WERI-Rb-1 (cell line): ENCODE data around the gene CCDC86.

ENCODE experiments used
- DNase-seq: peaks from one replicate; pipeline ENCODE4 v3.0.0-alpha.2; 2020
- H3K27ac ChIP-seq: fragments of 250-450 bp; sonication (Bioruptor Pico); 2 replicates; pipeline ENCODE4 v1.5.1; 2020; ENCODE audit warnings: mild to moderate bottlenecking, moderate library complexity
- H3K27me3 ChIP-seq: fragments of 250-450 bp; sonication (Bioruptor Pico); 2 replicates; pipeline ENCODE4 v1.5.1; 2021; ENCODE audit warnings: mild to moderate bottlenecking, low read depth, moderate library complexity; ENCODE audit not compliant: insufficient read depth, severe bottlenecking
- H3K36me3 ChIP-seq: fragments of 250-450 bp; sonication (Bioruptor Pico); 2 replicates; pipeline ENCODE4 v1.5.1; 2020; ENCODE audit warnings: mild to moderate bottlenecking, moderate library complexity
- H3K4me3 ChIP-seq: 2 replicates; pipeline ENCODE4 v1.5.1; 2011; ENCODE audit warnings: low read depth, mild to moderate bottlenecking, control low read depth, low read length
- H3K9me3 ChIP-seq: fragments of 250-450 bp; sonication (Bioruptor Pico); 2 replicates; pipeline ENCODE4 v1.5.1; 2021; ENCODE audit warnings: mild to moderate bottlenecking, moderate library complexity; ENCODE audit not compliant: severe bottlenecking
- TF ChIP-seq, protein P1 (sequence below): IDR thresholded peaks from 2 replicates; pipeline ENCODE4 v1.5.1; 2011; ENCODE audit warnings: low read depth, mild to moderate bottlenecking, control low read depth, inconsistent platforms, low read length

CCDC86 gene

DNA sequence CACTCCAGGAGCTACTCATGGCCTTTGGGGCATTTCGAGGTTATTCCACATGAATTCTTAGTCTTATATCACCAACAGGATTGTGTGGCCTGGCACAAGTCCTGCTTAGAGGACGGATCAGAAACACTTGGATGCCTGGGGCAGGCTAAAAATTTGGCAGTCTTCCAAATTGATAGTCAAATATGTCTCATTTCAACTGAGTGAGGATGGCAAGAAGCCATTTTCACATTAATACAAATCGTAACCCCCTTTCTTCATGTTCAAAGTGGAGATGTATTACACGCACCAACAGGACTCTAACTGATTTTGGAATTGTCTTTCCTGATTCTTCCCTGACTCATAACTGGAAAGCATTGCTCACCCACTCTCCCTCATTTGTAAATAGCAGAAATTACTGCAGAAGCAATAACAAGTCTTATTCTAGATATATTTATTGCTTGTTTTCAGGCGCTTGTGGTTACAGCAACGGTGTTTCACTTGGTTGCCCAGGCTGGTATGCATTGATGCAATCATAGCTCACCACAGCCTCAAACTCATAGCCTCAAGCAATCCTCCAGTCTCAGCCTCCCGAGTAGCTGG is 10.3 kb upstream of the CCDC86 start:
- no peak for DNase-seq

DNA sequence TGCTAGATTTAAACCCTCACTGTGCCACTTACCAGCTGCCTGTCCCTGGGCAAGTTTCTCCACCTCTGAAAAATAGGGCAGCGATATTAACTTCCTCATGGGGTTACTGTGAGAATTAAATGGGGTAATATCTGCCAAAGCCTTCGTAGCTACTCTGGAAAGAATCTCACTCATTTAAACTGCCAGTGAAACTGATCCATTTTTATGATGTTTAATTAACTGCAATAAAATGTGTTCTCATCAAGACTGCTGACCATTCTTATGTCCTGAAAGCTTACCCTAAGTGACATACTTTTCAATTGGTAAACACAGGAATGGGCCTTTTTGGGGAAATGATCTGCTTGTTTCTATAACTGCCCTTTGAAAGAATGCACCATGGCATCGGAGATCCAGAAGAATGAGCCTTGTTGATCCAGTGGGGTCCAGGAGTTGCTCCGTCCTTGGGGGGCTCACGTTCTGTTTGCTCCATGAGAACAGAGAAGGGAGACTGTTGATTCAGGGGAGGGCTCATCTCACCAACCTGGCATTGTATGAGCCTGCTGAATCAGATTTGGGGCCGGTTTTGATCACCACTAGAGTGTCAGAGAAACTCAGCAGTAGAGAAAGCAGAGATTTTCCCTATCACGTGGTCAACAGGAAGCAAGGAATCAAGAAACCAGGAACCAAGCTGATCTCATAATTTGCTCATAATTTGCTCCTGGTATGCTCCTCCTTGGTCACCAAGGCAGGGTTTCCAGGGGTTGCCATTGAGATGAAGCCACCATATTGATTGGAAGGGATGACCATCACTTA is 7.0 kb upstream of the CCDC86 start:
- no peak for DNase-seq
- TF ChIP-seq, protein P1, sequence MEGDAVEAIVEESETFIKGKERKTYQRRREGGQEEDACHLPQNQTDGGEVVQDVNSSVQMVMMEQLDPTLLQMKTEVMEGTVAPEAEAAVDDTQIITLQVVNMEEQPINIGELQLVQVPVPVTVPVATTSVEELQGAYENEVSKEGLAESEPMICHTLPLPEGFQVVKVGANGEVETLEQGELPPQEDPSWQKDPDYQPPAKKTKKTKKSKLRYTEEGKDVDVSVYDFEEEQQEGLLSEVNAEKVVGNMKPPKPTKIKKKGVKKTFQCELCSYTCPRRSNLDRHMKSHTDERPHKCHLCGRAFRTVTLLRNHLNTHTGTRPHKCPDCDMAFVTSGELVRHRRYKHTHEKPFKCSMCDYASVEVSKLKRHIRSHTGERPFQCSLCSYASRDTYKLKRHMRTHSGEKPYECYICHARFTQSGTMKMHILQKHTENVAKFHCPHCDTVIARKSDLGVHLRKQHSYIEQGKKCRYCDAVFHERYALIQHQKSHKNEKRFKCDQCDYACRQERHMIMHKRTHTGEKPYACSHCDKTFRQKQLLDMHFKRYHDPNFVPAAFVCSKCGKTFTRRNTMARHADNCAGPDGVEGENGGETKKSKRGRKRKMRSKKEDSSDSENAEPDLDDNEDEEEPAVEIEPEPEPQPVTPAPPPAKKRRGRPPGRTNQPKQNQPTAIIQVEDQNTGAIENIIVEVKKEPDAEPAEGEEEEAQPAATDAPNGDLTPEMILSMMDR: no peak
- no peak overlapping the region for H3K27ac ChIP-seq
- H3K36me3 ChIP-seq: no peaks in the 10 kb centered on the region
- no peaks in the 10 kb centered on the region for H3K9me3 ChIP-seq
- no peak overlapping the region for H3K4me3 ChIP-seq
- H3K27me3 ChIP-seq: no peaks in the 10 kb centered on the region

More for the DNA sequence above, 10.3 kb upstream of the CCDC86 start:
- Histone ChIP-seq H3K36me3 (no peaks in the 10 kb centered on the region), H3K27ac (no peak overlapping the region), H3K4me3 (no peak overlapping the region), H3K9me3 (no peaks in the 10 kb centered on the region), H3K27me3 (no peaks in the 10 kb centered on the region)
- TF ChIP-seq, protein P1: no peak

DNA sequence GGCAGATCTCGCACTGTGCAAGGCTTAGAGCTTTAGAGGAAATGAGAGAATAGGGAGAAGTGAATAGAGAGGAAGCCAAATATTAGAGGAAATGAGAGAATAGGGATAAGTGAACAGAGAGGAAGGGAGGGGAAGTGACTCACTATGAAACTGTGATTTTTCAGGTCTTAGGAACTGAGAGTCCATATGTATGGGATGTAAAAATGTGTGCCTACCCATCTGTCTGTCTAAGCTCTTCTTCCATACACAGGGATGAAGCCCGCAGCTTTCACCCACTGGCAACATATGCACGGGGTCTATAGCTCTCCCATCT is 6.4 kb upstream of the CCDC86 start:
- no peaks in the 10 kb centered on the region for H3K9me3 ChIP-seq
- DNase-seq: no peak
- H3K27ac ChIP-seq: no peak overlapping the region
- H3K27me3 ChIP-seq: no peaks in the 10 kb centered on the region
- TF ChIP-seq, protein P1: no peak
- no peak overlapping the region for H3K4me3 ChIP-seq
- no peaks in the 10 kb centered on the region for H3K36me3 ChIP-seq

DNA sequence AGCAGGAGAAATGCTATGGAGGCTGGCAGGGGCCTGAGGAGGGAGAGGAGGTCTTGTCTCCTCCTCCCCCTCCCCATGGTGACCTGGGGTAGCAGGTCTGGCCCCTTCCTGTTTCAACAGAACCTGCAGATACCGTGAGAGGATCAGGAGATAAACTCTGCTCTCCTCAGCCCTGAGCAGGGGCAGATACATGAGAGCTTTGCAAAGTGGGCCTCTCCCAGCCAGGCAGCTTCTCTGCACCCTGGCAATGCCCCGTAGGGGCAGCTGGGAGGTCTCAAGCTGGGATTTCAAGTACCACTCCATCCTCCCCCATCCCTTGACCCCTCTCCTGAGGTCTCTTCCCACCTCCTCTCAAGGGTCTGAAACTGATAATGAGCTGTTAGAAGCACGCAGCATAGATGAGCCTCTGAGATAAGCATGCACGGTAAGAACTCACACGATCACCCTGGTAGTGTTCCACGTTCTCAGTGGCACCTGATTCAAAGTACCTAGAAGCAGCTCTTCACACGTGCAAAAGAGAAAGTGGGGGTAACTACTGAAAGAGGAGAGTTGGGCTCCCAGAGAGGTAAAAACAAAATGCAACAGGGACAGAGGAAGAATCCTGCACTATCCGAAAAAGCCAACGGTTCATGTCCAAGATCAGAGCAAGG is 4.9 kb upstream of the CCDC86 start:
- DNase-seq: no peak
- Histone ChIP-seq H3K9me3 (no peaks in the 10 kb centered on the region), H3K27me3 (no peaks in the 10 kb centered on the region), H3K36me3 (no peaks in the 10 kb centered on the region), H3K27ac (no peak overlapping the region), H3K4me3 (no peak overlapping the region)
- TF ChIP-seq, protein P1: no peak

DNA sequence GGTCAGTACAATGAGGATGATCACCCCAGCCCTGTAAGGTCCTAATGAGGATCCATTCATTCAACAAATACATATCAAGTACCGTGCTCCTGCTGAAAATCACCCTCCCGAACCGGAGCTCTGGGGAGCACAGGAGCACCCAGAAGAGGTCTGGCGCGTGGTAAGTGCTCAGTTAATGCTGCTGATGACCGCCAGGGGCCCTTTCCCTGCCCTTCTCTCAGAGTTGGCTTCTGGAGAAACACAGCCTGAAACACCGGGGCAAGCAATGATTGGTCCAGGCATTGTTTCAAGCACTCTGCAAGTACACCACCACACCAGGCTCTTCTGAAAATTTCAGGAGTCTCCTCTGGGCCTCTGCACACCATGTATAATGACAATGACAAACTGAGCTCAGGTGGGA is 3.8 kb upstream of the CCDC86 start:
- no peaks in the 10 kb centered on the region for H3K9me3 ChIP-seq
- no peaks in the 10 kb centered on the region for H3K27me3 ChIP-seq
- no peaks in the 10 kb centered on the region for H3K36me3 ChIP-seq
- H3K4me3 ChIP-seq: no peak overlapping the region
- H3K27ac ChIP-seq: no peak overlapping the region
- no peak for DNase-seq
- TF ChIP-seq, protein P1: no peak
